NK-92 treated with Interleukin-12 subunit alpha and Interleukin-12 subunit beta, amount 100 ng/mL, for 24 hours (cell line): ENCODE data around the gene CCDC181.
"Not testable (repeated sequence)": the region's sequence is repeated elsewhere in the genome, so short reads cannot be mapped to it uniquely, and the experiment has no call there.

ENCODE experiments used
- DNase-seq: peaks from one replicate; lab custom pipeline; 2025; lab: John Stamatoyannopoulos, UW

Gene CCDC181

GRCh38 chr1:169427081-169427641, at the start of gene CCDC181:
TSS of gene CCDC181 (minus strand) at chr1:169427474. CDS start at chr1:169424927, 2,547 bp downstream.
- DNase-seq, result no peak

- no peak for DNase-seq
Measured at GRCh38 chr1:169475806-169476387, 48.6 kb upstream of the CCDC181 start.

- no peak for DNase-seq
Measured at GRCh38 chr1:169474302-169474995, 47.2 kb upstream of the CCDC181 start.

GRCh38 chr1:169473347-169473746, 46.1 kb upstream of the CCDC181 start:
- peak; percentile 3 for DNase-seq

- no peak for DNase-seq
Measured at GRCh38 chr1:169472738-169473137, 45.5 kb upstream of the CCDC181 start.

GRCh38 chr1:169468982-169469381, 41.7 kb upstream of the CCDC181 start:
- no peak for DNase-seq

GRCh38 chr1:169466259-169467230, 39.3 kb upstream of the CCDC181 start:
- DNase-seq, result no peak

- no peak for DNase-seq
Measured at GRCh38 chr1:169465281-169465680, 38.0 kb upstream of the CCDC181 start.

- no peak for DNase-seq
Measured at GRCh38 chr1:169462385-169462784, 35.1 kb upstream of the CCDC181 start.

- DNase-seq, result no peak
Measured at GRCh38 chr1:169461390-169462000, 34.2 kb upstream of the CCDC181 start.

- no peak for DNase-seq
Measured at GRCh38 chr1:169460191-169460833, 33.0 kb upstream of the CCDC181 start.

GRCh38 chr1:169457443-169457842, 30.2 kb upstream of the CCDC181 start:
- no peak for DNase-seq

- no peak for DNase-seq
Measured at GRCh38 chr1:169456029-169456428, 28.8 kb upstream of the CCDC181 start.

GRCh38 chr1:169452921-169453320, 25.6 kb upstream of the CCDC181 start:
- no peak for DNase-seq

GRCh38 chr1:169451218-169451824, 24.0 kb upstream of the CCDC181 start:
- no peak for DNase-seq

GRCh38 chr1:169443923-169444322, 16.6 kb upstream of the CCDC181 start:
- DNase-seq, result no peak

- no peak for DNase-seq
Measured at GRCh38 chr1:169426174-169426705, 1.0 kb downstream of the CCDC181 start.

- no peak for DNase-seq
Measured at GRCh38 chr1:169421309-169421708, 6.0 kb downstream of the CCDC181 start.

- DNase-seq, result no peak
Measured at GRCh38 chr1:169414952-169415351, 12.3 kb downstream of the CCDC181 start.

- not testable (repeated sequence) for DNase-seq
Measured at GRCh38 chr1:169408340-169408739, 18.9 kb downstream of the CCDC181 start.

GRCh38 chr1:169402578-169402977, 24.7 kb downstream of the CCDC181 start:
- DNase-seq, result not testable (repeated sequence)
